Gastrocnemius medialis (tissue), 4 donors: Measurements from ENCODE around the gene TIMP3.

ENCODE experiments used
- CTCF ChIP-seq, 5 experiments: fragments of 450-650 bp in 3 of 5; fragments of 200-600 bp in 2 of 5; sonication (generic) in 2 of 5; IDR thresholded peaks in 4 of 5; conservative IDR thresholded peaks in 1 of 5; 1 replicate in 4 of 5; 2 replicates in 1 of 5; pipeline ENCODE4 v1.5.1; 2016 to 2019; ENCODE audit warnings: antibody characterized with exemption in 5 of 5, mild to moderate bottlenecking in 3 of 5, moderate library complexity in 3 of 5
- POLR2A ChIP-seq, 2 donors: fragments of 450-650 bp; IDR thresholded peaks; one replicate each; pipeline ENCODE4 v1.6.1; 2017; ENCODE audit warnings: antibody characterized with exemption in 2 of 2, mild to moderate bottlenecking in 2 of 2, moderate library complexity in 2 of 2

GRCh38 chr22:32760396-32760795 is 41.1 kb upstream of the TIMP3 start:
- no peak for TF ChIP-seq POLR2A (IDR thresholded peaks at IDR 0.05)
- TF ChIP-seq CTCF (IDR thresholded peaks at IDR 0.05 in 4 of 5, conservative IDR thresholded peaks at IDR 0.05 in 1 of 5): no peak
